NCI-H2081 treated with DMSO at 0.1 percent for 48 hours (cell line): ENCODE data around the gene BLACAT1.

ENCODE experiments used
- DNase-seq: peaks from one replicate; lab custom pipeline; 2025; lab: John Stamatoyannopoulos, UW

The BLACAT1 gene

DNA sequence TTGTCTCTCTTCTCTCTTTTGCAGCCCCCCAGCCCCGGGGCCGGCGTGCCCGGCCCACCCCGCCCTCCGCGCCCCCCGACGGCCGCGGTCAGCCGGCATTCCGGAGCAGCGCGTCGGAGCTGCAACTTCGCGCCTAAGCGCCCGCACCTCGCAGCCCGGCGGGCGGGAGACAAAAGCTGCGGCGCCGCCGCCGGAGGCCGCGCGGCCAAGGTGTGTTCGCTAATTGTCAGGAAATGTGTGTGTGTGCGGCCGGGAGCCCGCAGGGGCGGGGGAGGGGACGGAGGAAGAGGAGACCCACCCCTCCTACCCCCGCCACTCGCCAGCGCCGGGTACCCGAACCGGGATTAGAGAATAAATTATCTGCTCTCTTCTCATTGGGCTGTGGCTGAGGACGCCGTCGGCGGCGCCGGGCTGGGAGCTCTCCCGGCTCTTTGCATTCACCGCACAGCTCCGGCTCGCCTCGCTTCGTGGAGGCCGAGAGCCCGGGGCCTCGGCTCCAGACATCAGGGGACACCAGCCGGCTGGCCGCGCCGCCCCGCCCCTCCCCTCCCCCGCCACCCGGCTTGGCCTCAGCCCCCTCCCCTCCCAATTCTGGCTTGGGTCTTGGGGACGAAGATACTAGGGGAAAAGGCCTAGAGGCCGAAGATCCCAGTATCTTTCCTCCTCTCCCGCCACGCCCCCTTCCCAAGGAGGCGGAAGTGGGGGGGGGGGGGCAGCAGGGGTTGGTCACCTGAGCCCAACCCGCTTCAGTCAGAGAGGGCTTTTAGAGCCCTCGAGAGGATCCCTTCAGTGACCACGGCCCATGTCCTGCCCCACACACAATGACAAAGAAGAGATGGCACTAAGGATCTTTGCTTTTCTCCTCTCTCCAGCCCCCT lies 1.3 kb upstream of the BLACAT1 start:
- no peak for DNase-seq

GRCh38 chr1:205456383-205456867 lies 580 bp upstream of the BLACAT1 start:
- no peak for DNase-seq

GRCh38 chr1:205454903-205455335 lies 926 bp downstream of the BLACAT1 start:
- DNase-seq = no peak

DNA sequence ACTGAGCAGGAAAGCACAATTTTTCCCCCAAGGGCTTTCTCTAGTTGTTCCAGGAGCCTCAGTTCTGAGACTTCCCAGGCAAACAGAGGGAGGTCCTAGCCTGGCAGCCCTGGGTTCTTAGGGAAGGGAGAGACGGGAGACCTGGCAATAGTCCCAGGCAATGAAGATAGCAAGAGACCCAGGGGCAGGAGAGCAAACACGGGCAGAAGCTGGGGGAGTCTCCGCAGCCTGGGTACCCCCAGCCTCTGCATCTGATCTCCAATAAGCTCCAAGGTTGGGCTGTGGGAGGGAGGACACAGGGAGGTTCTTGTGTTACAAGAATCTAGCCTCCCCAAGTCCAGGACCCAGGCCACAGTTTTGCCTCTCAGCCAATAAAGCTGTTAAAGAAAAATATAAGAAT lies 2.4 kb downstream of the BLACAT1 start:
- DNase-seq = no peak

GRCh38 chr1:205452933-205453332 lies 2.9 kb downstream of the BLACAT1 start:
- no peak for DNase-seq

GRCh38 chr1:205452364-205452763 lies 3.5 kb downstream of the BLACAT1 start:
- no peak for DNase-seq

DNA sequence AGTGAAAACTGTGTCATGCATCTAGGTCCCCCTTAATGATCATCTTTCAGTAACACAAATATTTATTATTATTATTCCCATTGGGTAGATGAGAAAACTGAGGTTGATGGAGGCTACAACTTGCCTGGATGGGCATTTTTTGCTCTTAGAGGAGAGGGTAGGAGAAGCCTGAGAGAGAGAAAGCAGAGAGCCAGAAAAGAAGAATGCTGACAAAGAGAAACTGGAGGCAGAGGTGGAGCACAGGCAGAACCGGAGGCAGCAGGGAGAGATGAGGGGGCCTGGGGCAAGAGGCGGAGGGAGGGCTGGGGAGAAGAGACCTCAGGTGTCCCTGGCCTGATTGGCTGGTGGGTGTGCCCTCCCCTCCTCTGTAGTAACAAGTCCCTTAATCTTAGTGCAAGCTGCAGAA lies 4.1 kb downstream of the BLACAT1 start:
- no peak for DNase-seq

DNA sequence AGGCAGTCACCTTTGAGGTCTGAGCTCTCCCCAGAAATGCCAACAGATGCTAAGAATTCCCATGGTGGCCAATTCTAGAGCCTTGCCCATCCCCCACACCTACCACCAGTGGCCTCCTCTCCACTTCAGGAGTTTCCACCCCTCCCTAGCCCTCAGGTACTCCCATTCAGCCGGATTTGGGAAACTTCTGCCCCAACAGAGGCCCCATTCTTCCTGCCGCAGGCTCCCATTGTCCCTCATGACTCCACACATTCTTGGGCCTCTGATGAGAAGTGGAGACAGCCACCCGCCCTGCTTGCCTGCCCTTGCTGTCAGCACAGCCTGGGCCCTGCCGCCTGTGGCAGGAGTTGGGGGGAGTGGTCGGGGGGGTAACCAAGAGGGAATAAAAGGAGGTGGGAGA lies 4.6 kb downstream of the BLACAT1 start:
- DNase-seq = no peak

GRCh38 chr1:205450448-205450847 lies 5.4 kb downstream of the BLACAT1 start:
- DNase-seq = no peak

DNA sequence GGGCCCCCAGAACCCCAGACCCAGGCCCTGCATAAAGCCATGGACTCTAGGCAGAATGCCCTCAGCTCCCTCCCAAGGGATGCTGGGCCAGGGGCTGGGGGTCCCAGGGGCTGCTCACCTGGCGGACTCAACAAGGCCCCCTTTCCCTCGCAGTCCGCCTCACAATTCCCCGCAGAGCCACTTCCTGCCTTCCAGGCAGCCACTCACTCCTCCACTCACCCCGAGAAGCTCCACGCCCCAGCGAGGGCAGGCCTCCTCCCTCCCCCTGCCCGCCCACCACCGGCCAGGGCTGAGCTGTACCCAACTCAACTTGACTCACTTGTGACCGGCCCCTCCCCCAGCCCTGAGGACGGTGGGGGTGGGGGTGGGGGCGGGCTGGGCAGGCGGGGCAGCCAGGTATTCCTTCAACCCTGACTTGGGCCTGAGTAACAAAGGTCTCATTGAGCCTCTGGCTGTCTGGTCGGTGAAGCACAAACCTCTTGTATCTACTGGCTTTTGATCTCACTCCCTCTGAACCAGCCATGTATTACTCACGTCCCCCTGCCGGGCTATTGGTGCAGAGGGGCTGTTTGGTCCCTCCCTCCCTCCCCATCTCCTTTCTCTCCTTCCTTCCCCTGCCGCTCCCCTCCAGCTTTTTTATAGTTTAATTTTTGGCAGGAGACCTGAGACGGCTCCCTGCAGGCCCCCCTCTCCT lies 5.9 kb downstream of the BLACAT1 start:
- DNase-seq = no peak

DNA sequence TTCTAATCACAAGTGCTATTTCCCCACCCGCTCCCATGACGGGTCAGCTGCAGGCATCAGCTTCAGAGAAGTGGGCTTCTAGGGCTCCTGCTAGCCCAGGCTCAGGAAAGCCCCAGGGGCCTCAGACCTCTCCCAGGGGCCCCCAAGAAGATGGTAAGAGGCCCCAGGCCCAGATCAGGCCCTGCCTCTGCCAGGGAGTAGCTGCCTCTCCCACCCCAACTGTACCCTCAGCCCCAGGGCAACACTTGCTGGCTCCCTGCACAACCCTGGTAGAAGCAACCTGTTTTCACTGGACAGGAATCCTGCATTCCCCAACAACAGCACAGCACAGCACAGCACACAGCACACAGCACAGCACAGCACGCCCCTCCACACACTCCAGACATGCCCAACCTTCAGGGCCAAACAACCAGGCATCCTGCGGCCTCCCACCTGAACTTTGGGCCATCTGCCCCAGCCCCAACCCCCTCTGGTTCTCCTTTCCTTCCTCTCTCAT lies 6.5 kb downstream of the BLACAT1 start:
- no peak for DNase-seq

DNA sequence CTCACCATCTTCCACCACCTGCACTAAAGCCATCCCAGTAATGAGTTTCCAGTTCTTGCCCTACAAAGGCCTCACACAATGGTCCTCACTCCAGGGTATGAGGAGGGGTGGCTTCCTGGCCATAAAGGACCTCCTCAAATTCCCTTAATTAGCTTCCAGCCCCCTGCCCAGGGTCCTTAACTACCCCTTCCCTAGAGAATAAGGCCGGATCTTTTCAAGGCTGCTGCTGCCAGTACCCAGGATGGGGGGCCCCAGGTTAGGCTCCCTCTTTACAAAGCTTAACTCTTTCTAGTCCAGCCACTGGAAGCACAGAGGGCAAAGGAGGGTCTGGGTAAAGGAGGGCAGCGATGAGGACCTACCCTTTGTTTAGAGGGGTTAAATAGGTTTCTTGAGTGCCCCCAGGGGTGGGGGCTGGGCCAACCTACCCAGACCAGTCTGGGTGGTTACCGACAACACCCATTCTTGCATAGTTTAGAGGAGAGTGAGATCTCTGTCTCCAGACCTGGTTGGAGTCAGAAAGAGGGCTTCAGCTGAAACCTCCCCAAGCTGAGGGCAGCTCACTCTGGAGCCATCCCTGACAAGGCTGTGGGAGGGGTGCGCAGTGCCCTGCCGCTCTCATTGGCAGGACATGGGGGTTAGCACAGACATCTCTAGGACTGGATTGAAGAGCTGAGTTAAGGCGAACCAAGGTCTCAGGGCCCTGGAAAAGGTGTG lies 7.1 kb downstream of the BLACAT1 start:
- no peak for DNase-seq

GRCh38 chr1:205447457-205448341 lies 8.1 kb downstream of the BLACAT1 start:
- no peak for DNase-seq

- DNase-seq = no peak
Measured at GRCh38 chr1:205446828-205447227, 9.0 kb downstream of the BLACAT1 start.

DNA sequence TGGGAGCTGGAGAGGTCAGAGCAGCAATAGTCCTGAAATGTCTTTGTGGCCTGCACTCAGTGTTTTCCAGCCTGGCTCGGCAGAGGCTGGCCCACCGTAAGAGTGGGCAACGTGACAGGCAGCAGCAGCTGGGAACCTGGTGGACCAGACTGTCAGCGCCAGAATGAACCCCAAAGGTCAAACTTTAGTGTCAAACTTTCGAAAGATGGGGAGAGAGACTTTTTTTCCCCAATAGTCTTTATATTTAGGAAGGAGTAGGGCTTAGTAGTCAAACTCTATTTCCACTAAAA lies 10.3 kb downstream of the BLACAT1 start:
- DNase-seq = no peak

DNA sequence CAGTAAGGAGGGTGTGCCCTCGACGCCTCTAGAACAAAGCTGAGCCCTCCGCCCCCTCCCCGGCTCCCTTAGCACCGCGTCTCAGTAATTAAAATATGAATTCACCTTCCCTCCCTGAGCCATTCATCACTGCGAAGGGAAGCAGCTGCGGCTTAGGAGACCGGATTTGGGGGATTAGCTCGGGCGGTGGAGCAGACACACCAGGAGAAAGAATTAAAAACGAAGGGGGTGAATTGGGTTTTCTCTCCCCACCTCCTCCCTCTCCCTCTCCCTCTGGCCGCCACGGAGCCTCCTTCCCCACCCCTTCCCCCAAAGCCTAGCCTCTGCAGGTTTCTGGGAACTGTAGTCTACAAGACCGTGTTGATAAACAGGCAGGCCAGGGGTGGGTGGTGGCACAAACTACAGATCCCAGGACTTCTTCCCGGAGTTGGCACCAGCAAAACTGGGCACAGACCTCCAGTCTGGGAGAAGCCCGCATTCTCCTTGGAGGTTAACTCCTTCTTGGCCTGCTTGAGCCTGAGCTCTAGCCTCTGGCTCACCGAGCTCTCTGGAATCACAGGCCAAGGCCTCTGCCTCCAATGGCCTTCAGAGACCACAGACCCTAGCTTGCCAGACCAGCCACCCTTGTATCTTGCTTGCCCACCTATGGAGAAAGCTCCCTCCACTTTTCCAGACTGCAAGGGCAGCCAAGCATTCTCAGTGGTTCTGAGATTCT lies 10.8 kb downstream of the BLACAT1 start:
- no peak for DNase-seq

GRCh38 chr1:205444300-205444930 lies 11.4 kb downstream of the BLACAT1 start:
- DNase-seq = no peak

GRCh38 chr1:205443585-205444299 lies 12.1 kb downstream of the BLACAT1 start:
- DNase-seq = no peak

GRCh38 chr1:205442051-205442725 lies 13.7 kb downstream of the BLACAT1 start:
- no peak for DNase-seq
